ENCODE results near the gene CDC14C.

GRCh38 chr7:48924433-48924832 lies at the start of gene CDC14C:
- TF ChIP-seq CTCF (conservative IDR thresholded peaks at IDR 0.05; ENCODE audit: low read length) (no peak), EZH2phosphoT487 (IDR thresholded peaks at IDR 0.05; ENCODE audit: borderline replicate concordance, low read depth, low read length) (no peak)

Measured in OCI-LY7 (cell line).